CD4-positive, alpha-beta T cell (primary cell): ENCODE data around the gene SCARB1. TPM values are rescaled to one million over a fixed set of nuclear protein-coding genes. Genes with fewer than 3 reads are reported as not detected.

Experiments used
- ATAC-seq: fragments of 200-7000 bp; cut with Tn5 transposase; one replicate; pipeline ENCODE4 v1.10.0; 2022; ENCODE audit warnings: mild to moderate bottlenecking; ENCODE audit not compliant: poor library complexity
- CTCF ChIA-PET: fragments of 350-600 bp; sonication (Branson Sonifier 250); formaldehyde crosslinking; loops from one replicate; lab custom pipeline; 2021; ENCODE audit warnings: antibody characterized with exemption, inconsistent platforms; lab: Charles Lee
- POLR2A ChIA-PET: fragments of 350-600 bp; sonication (Branson Sonifier 250); formaldehyde crosslinking; loops from one replicate; lab custom pipeline; 2021; ENCODE audit warnings: antibody characterized with exemption, inconsistent platforms; lab: Charles Lee
- DNase-seq, 14 experiments: peaks; one replicate each; pipeline ENCODE4 v3.0.0-alpha.2; 2013 to 2020; ENCODE audit warnings: mixed read lengths in 2 of 14
- H3K27ac ChIP-seq, 2 donors: one replicate each; pipeline versions ENCODE4 v1.5.1 to v1.7.0; 2013; ENCODE audit warnings: low read length in 2 of 2, low read depth in 1 of 2, mild to moderate bottlenecking in 1 of 2
- H3K27me3 ChIP-seq, 2 experiments: 1 replicate in 1 of 2; 2 replicates in 1 of 2; pipeline versions ENCODE4 v1.6.1 to v1.7.0; 2013; ENCODE audit warnings: low read length in 2 of 2, control low read depth in 1 of 2, mild to moderate bottlenecking in 1 of 2, moderate library complexity in 1 of 2; ENCODE audit not compliant: insufficient read depth in 2 of 2, control insufficient read depth in 1 of 2
- H3K36me3 ChIP-seq: one replicate; pipeline ENCODE4 v1.6.1; 2013; ENCODE audit warnings: low read length, control low read depth; ENCODE audit not compliant: insufficient read depth
- H3K4me1 ChIP-seq: one replicate; pipeline ENCODE4 v1.6.1; 2013; ENCODE audit warnings: low read length, control low read depth; ENCODE audit not compliant: insufficient read depth
- H3K4me3 ChIP-seq: one replicate; pipeline ENCODE4 v1.5.1; 2013; ENCODE audit warnings: mild to moderate bottlenecking, low read length, moderate library complexity
- H3K9me3 ChIP-seq, 2 experiments: 1 replicate in 1 of 2; 2 replicates in 1 of 2; pipeline versions ENCODE4 v1.6.1 to v1.7.0; 2013; ENCODE audit warnings: low read length in 2 of 2, mild to moderate bottlenecking in 2 of 2, control low read depth in 1 of 2, moderate library complexity in 1 of 2; ENCODE audit not compliant: control insufficient read depth in 1 of 2, insufficient read depth in 1 of 2
- H3K27ac Mint-ChIP-seq: one replicate; pipeline ENCODE4 v1.8.0; 2020; ENCODE audit warnings: mixed read lengths
- H3K27me3 Mint-ChIP-seq: one replicate; pipeline ENCODE4 v1.8.0; 2021; ENCODE audit warnings: mixed read lengths
- H3K36me3 Mint-ChIP-seq: one replicate; pipeline ENCODE4 v1.8.0; 2021; ENCODE audit warnings: low read depth, mixed read lengths
- H3K4me1 Mint-ChIP-seq: one replicate; pipeline ENCODE4 v1.8.0; 2021; ENCODE audit warnings: low read depth, mixed read lengths
- H3K4me3 Mint-ChIP-seq: one replicate; pipeline ENCODE4 v1.8.0; 2020; ENCODE audit warnings: mild to moderate bottlenecking, mixed read lengths
- H3K9me3 Mint-ChIP-seq: one replicate; pipeline ENCODE4 v1.8.0; 2020; ENCODE audit warnings: mixed read lengths
- CTCF ChIP-seq: fragments of 200-600 bp; IDR thresholded peaks from one replicate; pipeline ENCODE4 v1.8.0; 2022; ENCODE audit warnings: antibody characterized with exemption, mild to moderate bottlenecking
- intact Hi-C, 2 experiments: fragments of 100-400 bp; cut with DNase I in 1 of 2; cut with micrococcal nuclease in 1 of 2; formaldehyde crosslinking; loops; one replicate each; pipeline versions ENCODE4 v1.15.1 to v1.9.0; 2023 to 2025; cut with DNase I, micrococcal nuclease
- total RNA-seq, 174 experiments: library from RNA in 2 of 174; stranded (reverse) in 2 of 174; gene quantifications; one replicate each; pipeline ENCODE4 v1.2.3 and lab custom pipeline; 2021 to 2026

The SCARB1 gene
- total RNA-seq, 2 experiments from 2014 or later = 2.3 to 3.7 TPM

- H3K4me1 ChIP-seq = no peaks in the 10 kb centered on the region
- DNase-seq (no peak), ATAC-seq (no peak)
- POLR2A ChIA-PET = no interaction called here
- no peaks in the 10 kb centered on the region for H3K27me3 Mint-ChIP-seq
- TF ChIP-seq CTCF = no peak
- no peaks in the 10 kb centered on the region for H3K9me3 Mint-ChIP-seq
- intact Hi-C loops = no loop called here
- no peak overlapping the region for H3K27ac ChIP-seq
- no peaks in the 10 kb centered on the region for H3K36me3 ChIP-seq
- no peak overlapping the region for H3K4me3 Mint-ChIP-seq
- H3K36me3 Mint-ChIP-seq = no peaks in the 10 kb centered on the region
- H3K27ac Mint-ChIP-seq = no peak overlapping the region
- no peak overlapping the region for H3K4me3 ChIP-seq
- no peaks in the 10 kb centered on the region for H3K27me3 ChIP-seq
- CTCF ChIA-PET = no interaction called here
- no peaks in the 10 kb centered on the region for H3K9me3 ChIP-seq
- H3K4me1 Mint-ChIP-seq = no peaks in the 10 kb centered on the region
These were observed 39.5 kb downstream of the SCARB1 start for GRCh38 chr12:124824195-124824594.

- DNase-seq (no peak), ATAC-seq (no peak)
- CTCF ChIA-PET = no interaction called here
- Mint-ChIP-seq H3K27ac (no peak overlapping the region), H3K36me3 (no peaks in the 10 kb centered on the region), H3K4me3 (no peak overlapping the region), H3K27me3 (no peaks in the 10 kb centered on the region), H3K9me3 (no peaks in the 10 kb centered on the region), H3K4me1 (no peaks in the 10 kb centered on the region)
- POLR2A ChIA-PET = no interaction called here
- Histone ChIP-seq H3K4me1 (no peaks in the 10 kb centered on the region), H3K4me3 (no peak overlapping the region), H3K9me3 (no peaks in the 10 kb centered on the region), H3K27ac (no peak overlapping the region), H3K27me3 (no peaks in the 10 kb centered on the region), H3K36me3 (no peaks in the 10 kb centered on the region)
- intact Hi-C loops = no loop called here
- no peak for TF ChIP-seq CTCF
These were observed 40.2 kb downstream of the SCARB1 start for GRCh38 chr12:124823272-124823970.

GRCh38 chr12:124822218-124822617 is 41.4 kb downstream of the SCARB1 start:
- Mint-ChIP-seq H3K4me1 (no peaks in the 10 kb centered on the region), H3K9me3 (no peaks in the 10 kb centered on the region), H3K27ac (no peak overlapping the region), H3K27me3 (no peaks in the 10 kb centered on the region), H3K36me3 (no peaks in the 10 kb centered on the region), H3K4me3 (no peak overlapping the region)
- H3K9me3 ChIP-seq = no peaks in the 10 kb centered on the region
- H3K27ac ChIP-seq = no peak overlapping the region
- ATAC-seq (no peak), DNase-seq (no peak)
- H3K4me1 ChIP-seq = no peaks in the 10 kb centered on the region
- no peaks in the 10 kb centered on the region for H3K36me3 ChIP-seq
- no peaks in the 10 kb centered on the region for H3K27me3 ChIP-seq
- POLR2A ChIA-PET = no interaction called here
- intact Hi-C loops = no loop called here
- no peak overlapping the region for H3K4me3 ChIP-seq
- CTCF ChIA-PET = no interaction called here
- no peak for TF ChIP-seq CTCF
